GM12801 (cell line): ENCODE data around the gene PDZD2.

ENCODE experiments used
- CTCF ChIP-seq: IDR thresholded peaks from one replicate; pipeline ENCODE4 v1.5.1; 2011; ENCODE audit warnings: control low read depth; ENCODE audit not compliant: insufficient read length; ENCODE audit errors: extremely low read depth

Gene PDZD2

GRCh38 chr5:32055891-32056866, 417.2 kb downstream of the PDZD2 start:
- TF ChIP-seq CTCF = no peak

DNA sequence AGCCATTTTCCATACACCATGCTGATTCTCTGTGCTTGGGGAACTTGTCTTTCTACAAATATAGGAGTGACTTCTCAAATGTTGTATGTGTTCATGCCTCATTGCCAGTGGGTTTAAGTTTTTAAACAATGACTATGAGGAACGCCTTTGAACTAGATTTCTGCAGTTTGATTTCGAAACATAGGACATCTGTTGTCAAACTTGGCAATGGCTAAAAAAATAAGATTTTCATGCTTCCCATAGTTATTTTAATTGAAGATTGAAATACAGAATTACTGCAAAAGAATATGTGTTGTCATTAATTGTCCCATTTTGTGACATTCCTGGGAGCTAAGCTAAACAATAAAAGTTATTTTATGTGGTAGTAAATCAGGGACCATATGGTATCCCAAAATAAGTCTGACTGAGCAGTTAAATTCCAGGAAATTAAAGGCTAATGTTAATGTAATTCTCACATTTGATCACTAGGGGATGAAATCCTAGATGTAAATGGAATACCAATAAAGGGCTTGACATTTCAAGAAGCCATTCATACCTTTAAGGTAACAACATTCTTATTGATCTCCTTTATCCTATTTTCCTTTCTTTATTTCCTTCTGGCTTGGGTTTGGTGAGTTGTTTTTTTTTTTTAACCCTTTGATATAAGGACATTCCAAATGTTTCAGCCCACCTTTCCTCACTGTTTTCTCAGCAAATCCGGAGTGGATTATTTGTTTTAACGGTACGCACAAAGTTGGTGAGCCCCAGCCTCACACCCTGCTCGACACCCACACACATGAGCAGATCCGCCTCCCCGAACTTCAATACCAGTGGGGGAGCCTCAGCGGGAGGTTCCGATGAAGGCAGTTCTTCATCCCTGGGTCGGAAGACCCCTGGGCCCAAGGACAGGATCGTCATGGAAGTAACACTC, 418.5 kb downstream of the PDZD2 start:
- TF ChIP-seq CTCF = no peak

DNA sequence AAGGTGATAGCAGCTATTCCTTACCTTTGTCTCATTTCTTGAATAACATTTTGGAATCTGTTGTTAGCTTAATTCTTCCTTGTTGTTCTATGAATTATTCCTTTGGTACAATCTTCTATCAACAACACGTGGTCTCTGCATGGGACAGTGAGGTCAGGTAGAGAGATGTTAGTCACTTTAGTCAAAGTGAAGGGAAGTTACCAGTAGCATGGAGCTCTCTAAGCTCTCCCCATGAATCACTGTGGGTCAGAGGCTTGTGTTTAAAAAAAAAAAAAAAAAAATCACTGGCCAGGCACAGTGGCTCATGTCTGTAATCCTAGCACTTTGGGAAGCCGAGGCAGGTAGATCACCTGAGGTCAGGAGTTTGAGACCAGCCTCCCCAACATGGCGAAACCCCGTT, 419.2 kb downstream of the PDZD2 start:
- no peak for TF ChIP-seq CTCF

- TF ChIP-seq CTCF = no peak
Observed at GRCh38 chr5:32058997-32059396, 420.1 kb downstream of the PDZD2 start.

DNA sequence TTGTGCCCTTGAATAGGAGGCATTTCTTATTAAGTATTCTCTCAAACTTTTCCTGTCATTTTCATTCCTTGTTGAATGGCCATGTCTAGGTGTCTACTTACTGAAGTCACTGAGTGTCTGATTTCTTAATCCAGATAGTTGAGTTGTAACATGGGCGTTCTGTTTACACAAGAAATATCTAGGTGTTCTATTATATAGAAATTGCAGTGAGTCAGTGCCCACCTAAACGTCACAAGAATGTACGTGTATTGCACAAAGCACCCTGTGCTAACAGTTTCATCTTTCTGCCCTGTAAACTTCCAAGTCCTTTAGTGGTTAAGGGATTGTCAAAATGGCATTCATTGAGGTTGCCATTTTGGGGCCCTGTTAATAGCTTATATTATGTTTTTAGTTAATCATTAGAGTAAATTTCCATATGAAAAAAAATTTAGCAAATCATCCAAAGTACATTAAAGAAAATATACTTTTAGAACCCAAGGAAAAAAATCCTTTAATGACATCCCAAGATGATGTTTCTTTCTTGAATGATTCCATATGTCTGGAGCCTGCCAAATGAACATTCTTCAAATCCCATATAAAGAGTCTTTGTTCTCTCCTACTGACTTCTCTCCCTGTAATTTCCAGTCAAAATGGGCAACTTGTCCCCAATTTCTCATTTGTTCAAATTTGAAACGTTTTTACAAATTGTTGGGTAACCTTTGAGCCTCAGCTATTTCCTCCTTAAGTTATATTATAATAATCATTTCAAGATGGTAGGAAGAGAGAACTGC, 421.0 kb downstream of the PDZD2 start:
- no peak for TF ChIP-seq CTCF

- no peak for TF ChIP-seq CTCF
Observed at GRCh38 chr5:32061236-32061635, 422.3 kb downstream of the PDZD2 start.

GRCh38 chr5:32066448-32066847, 427.5 kb downstream of the PDZD2 start:
- TF ChIP-seq CTCF = no peak
